A549 treated with CORT108297 at 1 μM for 4 hours (cell line): ENCODE results near the gene CCDC149. TPM values are rescaled to one million over a fixed set of nuclear protein-coding genes. Genes with fewer than 3 reads are reported as not detected.

Experiments used
- total RNA-seq: library from RNA; stranded (reverse); fragments of 200-300 nt; extraction: Qiagen RNA extraction; gene quantifications from 5 replicates; pipeline ENCODE4 v1.2.3, GENCODE V29; 2022

The CCDC149 gene
- 1.4 to 2.3 TPM (median 1.7 TPM) in 5 replicates for total RNA-seq

DNA sequence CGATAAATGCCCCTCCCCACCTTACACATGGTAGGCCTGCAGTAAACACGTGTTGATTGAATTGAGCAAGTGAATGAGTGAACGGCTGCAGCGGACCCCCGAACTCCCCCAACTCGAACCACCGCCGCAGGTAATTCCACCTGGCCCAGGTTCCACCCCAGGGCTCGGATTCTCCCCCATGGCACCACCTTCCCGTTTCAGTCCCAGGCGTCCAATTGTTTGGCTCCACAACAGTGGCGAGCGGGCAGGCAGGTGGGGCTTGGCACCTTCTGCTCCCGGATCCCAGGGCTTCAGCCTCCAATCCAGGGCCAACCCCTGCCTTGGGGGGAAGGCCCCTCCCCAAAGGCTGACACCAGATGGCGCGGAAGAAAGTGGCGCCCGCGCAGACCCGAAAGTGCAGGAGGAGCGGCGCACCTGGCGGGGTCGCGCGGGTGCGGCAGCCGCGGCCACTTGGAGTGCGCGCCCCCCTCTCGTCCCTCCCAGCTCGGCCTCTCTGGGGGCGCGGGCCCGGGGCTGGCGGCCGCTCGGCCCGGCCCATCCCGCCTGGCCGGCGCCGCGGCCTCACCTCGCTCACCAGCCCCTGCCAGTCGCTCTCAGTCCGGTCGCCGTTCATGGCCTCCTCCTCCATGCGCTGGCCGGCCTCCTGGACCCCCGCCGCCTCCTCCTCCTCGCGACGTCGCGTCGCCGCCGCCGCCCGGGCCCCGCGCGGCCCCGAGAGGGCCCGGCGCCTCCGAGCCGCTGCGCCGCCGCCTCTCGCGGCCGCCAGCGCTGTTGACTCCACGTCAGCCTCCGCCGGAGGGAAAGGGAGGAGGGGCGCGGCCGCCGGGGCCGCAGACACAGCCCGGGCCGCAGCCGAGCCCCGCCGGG, at the start of gene CCDC149:
TSS of gene CCDC149 (minus strand) at position 791 of the 867 bp plus-strand sequence. CDS start at position 613, 178 bp downstream.

DNA sequence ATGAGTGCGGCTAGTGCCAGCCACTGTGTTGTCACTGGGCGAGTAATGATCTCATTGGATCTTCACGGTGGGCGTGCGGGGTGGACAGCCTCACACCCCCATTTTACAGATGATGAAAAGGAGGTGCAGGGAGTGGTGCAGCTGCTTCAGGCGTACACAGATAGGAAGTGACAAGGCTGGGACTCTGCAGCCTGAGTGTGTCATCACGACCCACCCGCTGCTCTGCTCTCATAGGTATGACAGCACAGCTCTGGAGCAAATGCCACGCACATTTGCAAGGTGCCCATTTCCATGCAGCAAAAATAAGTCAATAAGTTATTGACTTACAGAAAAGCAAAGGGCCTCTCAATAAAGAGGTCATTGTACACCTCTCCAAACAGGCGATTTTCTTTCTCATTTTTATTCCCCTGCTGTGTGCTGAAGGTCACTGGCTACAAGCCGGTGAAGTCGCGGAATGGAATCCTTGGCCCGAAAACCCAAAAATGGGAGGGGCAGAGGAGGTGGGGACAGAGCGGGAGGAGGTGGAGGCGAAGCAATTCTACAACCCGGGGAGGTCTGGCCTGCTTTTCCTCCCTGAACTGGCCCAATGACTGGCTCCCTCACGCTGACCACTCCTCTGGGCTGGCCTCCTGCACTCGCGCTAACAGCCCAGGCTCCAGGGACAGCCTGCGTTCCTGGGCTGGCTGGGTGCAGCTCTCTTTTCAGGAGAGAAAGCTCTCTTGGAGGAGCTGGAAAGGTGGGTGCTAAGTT, 117.8 kb downstream of the CCDC149 start, which contains the start of gene SOD3:
TSS of gene SOD3 (plus strand) at position 658 of the 750 bp plus-strand sequence. CDS start 3,949 bp downstream, outside the sequence.

Other genes with a start within 250 kb of the CCDC149 start
- gene SOD3, start 117.5 kb downstream of the CCDC149 start, total RNA-seq: not detected in 5 replicates
- 0.11 to 0.34 TPM (median 0.16 TPM) in 5 replicates for gene LGI2, start 117.9 kb upstream of the CCDC149 start, total RNA-seq
- 2.3 to 3.1 TPM (median 2.7 TPM) in 5 replicates for gene SEPSECS, start 247.4 kb upstream of the CCDC149 start, total RNA-seq